ENCODE results near the gene TASOR2.

The TASOR2 gene, protein sequence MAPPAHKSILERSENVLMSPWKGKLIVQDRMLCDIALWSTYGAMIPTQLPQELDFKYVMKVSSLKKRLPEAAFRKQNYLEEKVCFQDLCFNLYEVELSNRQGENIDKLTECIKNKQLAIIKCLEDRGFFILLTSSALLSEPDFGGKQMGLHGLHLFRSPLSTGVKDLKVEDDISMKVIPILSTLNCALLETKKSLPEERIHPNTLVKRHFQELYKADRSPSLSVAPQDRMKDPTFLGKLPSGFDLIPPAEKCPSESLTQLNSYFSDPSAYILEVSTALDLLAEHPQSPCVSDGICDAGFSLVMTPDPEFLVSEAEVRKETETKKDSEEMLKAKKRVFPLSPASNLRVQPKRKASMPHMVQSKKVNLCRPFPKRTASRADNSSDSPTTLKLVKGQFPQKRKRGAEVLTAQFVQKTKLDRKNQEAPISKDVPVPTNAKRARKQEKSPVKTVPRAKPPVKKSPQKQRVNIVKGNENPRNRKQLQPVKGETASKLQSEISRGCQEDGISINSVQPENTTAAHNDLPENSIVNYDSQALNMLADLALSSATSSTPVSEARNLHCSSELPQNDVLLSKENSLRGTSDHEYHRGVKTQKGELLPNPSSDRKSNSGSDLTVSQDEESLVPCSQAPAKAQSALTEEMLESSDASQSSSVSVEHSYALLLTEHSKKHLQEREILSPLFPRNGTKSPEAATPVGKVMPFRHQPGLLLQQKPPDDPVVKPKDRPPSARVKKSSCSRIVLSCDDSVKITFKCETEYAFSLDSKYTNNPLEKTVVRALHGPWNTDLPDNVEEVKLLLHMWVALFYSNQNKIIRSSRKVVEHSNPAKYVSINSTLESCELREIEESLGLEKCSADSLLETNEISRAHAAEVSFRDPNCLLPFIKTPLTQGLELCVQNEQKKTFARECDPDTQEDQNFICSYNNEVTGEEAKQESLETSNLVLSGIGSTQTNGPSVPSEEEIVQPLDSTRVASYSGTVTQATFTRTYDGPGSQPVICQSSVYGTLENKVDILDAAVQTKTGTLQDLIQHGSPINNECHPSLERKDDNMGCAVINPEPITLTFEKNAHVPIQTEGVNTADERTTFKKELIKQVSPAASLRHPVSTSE (N-terminal part only)
- 129 to 160 (median 147) reads per million in 4 donors for total RNA-seq

DNA sequence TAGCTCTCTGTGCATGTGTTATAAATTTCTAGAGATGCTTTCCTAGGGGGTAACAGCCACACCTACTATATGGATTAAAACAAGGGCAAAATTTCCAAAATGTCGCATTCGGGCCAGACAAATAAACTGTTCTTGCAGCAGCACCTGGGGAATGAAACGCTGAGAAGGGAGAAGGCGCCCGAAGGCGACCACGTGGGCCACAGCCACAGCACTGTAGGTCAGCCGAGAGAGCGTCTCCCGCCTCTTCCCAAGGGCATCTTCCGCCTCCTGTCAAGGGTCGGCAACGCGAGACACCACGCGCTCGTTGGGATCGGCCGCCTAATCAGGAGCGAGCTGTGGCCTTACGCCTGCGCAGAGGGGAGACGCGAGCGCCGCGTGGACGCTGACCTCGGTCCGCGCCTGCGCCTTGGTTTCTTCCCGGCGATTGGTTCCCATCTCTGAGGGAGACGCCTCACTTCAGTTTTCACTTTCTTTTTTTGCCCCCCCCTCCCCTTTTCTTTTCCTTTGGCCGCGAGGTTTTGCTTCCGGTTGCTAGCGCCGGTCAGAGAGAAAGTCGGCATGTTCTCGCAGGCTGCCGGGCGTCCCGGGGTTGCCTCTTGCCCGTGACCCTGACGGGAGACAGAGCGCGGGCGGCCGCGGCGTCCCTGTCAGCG is at the start of gene TASOR2:
TASOR2 (plus strand) TSS at position 521 of the 653 bp plus-strand sequence. CDS start 35,805 bp downstream, outside the sequence.
- peak; percentile 94 to 97 (median 96) for DNase-seq

- DNase-seq = no peak
Measured at GRCh38 chr10:5634918-5635317, 49.7 kb upstream of the TASOR2 start.

DNA sequence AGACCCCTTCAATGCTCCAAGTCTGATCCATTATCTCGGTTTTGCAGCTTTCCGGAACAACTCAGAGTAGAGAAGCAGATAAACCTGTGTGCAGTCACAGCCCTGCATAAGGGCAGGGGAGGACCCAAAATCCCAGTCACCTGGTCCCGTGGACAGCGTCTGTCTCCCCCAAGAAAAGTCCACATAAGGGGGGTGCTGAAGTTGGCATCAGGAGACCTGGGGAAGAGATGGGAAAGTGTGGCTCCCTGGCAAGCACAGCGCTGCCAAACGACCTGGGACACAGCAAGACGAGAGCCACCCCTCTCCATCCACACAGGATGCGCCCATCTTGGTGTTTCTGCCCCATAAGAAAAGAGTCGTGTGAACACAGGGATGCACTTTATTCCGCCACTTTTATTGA is 46.1 kb upstream of the TASOR2 start:
- DNase-seq = no peak

DNA sequence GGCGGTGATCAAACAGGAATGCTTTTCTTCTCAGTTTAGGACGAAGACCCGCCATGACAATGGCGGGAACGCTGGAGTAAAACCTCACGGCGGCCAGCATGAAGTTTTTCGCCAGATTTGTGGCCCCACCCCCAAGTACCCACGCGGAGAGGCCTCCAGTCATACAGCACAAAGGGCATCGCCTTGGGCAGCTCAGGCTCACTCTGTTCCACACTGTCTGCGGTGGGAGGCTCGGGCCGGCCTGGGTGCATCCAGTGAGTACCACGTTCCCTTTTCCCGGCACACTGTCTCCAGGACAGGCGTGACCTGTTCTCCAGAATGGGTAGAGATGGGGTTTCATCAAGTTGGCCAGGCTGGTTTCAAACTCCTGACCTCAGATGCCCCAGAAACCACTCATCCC is 45.6 kb upstream of the TASOR2 start:
- DNase-seq = no peak

GRCh38 chr10:5640036-5640435 is 44.6 kb upstream of the TASOR2 start:
- no peak for DNase-seq

DNA sequence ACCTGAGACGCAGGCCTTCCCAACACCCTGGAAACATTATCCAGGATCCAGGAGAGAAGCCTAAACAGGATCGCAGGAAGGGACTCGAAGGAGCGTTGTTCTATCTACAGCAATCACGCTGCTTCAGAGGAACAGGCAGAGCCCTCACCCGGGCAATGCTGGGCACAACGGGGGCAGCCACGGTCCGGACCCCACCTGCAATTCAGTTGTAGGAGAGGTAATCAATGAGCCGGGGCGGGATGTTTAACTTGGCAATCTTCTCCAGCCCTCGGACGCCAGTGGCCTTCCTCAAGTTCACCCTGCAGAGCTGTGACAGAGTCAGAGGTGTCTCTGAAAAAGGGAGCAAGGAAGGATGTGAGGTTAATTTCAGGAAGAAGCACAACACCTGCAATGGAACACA is 44.1 kb upstream of the TASOR2 start:
- no peak for DNase-seq

DNA sequence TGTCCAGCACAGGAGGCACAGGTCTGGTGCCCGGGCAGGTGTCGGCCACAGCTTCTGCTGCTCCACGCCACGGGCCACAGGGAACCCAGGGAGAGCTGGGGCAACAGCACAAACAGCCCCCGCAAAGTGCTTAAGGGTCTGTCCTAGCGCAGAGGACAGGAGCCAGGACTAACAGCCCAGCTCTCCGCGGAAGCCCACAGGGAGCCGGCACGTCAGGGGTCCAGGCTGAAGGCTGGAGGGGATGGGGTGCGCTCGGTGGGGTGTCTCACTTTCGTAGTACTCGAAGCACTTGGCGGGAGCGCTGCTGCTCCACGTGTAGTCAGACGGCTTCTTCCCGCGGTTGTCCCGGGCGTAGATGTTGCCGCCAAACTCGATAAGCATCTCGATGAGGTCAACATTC is 43.1 kb upstream of the TASOR2 start:
- no peak for DNase-seq

DNA sequence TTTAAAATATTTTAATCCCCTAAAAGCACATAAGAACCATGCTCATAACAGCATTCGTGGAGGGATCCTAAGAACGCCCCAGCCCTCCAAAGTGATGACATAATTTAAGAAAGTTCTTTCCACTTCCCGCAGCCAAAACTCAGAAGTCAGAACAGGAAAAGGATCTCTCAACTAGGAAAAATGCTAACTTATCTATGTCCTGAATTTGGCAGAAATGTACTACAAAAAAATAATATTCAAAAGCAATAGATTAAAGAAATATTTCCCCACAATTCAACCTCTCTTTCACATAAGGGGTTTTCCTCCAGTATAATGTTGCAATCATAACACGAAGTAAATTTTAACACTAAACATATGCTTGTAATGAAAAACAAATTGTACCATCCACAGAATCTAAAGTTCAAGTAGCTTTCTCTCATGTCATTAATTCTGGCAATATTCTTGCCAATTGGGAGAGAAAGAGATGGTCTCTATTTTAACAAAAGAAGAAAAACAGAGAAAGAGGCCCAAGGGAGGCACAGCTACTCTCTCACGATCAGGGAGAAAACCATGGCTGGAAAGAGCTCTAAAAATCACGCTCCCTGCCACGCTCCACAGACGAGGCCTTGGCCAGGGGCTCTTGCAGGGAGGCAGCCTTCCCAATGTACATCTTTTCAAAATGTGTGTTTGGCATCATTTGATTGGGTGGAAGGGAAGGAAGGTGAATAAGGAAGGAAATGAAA is 41.1 kb upstream of the TASOR2 start:
- DNase-seq = no peak

- DNase-seq = no peak
Measured at GRCh38 chr10:5644930-5645329, 39.7 kb upstream of the TASOR2 start.

DNA sequence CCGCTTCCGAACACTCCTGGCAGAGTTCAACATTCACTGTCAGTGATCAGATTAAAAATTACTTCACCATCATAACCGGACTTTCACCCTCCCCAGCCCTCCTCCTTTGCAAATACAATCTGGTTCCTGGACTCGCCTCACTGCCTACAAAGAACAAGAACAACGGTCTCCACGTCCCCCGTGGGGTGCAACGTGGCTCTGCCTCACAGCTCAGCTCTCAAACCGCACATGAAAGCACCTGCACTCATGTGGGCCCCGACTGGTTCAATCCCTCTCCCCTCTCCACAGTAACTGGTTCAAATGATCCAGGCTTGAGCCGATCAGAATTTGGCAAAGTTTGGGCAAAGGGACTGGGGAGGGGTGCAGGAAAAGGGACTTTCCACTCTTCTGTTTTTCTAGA is 39.3 kb upstream of the TASOR2 start:
- DNase-seq = no peak

GRCh38 chr10:5645944-5646617 is 38.6 kb upstream of the TASOR2 start:
- DNase-seq = no peak

GRCh38 chr10:5647507-5648240 is 37.0 kb upstream of the TASOR2 start:
- DNase-seq = no peak

DNA sequence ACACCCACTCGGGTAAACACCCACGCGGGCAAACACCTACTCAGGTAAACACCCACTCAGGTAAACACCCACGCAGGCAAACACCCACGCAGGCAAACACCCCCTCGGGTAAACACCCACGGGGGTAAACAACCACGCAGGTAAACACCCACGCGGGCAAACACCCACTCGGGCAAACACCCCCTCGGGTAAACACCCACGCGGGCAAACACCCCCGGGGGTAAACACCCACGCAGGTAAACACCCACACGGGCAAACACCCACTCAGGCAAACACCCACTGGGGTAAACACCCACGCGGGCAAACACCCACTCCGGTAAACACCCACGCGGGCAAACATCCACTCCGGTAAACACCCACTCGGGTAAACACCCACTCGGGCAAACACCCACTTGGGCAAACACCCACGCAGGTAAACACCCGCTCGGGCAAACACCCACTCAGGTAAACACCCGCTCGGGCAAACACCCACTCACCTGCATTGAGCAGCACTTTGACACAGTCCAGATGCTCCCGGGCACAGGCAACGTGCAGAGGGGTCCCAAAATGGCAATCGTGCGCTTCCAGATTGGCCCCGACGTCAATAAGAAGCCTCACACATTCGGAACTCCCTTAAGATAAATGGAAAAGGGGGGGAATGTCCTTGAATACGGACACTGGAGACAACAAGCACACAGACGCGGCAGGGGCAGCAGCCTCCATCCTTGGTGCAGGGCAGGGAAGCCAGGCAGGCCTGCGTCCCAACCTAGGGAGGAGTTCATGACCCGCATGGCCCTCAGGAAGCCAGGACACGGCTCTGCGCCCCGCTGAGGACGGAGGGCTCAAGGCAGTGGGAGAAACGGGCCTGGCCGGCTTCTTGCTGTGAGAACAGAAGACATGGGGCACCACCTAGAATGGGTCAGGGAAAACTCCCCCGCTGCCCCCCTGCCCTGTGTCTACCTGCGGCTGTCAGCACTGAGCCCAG is 35.9 kb upstream of the TASOR2 start:
- no peak for DNase-seq

DNA sequence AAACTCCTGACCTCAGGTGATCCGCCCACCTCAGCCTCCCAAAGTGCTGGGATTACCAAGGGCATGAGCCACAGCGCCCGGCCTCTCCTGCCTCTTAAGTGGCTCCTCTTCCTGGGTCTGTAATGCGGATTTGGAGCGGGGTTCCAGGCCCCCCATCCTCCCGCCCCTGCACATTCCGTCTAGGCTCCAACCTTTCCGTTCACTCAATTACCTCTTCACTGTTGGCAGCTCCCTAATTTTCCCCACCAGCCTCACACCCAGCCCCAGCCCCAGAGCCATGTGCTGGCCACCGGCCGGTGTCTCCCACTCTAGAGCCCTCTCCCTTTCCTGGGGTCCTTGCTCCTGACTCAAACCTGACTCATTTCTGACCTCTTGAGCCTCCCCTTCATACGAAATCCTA is 34.9 kb upstream of the TASOR2 start:
- DNase-seq = no peak

DNA sequence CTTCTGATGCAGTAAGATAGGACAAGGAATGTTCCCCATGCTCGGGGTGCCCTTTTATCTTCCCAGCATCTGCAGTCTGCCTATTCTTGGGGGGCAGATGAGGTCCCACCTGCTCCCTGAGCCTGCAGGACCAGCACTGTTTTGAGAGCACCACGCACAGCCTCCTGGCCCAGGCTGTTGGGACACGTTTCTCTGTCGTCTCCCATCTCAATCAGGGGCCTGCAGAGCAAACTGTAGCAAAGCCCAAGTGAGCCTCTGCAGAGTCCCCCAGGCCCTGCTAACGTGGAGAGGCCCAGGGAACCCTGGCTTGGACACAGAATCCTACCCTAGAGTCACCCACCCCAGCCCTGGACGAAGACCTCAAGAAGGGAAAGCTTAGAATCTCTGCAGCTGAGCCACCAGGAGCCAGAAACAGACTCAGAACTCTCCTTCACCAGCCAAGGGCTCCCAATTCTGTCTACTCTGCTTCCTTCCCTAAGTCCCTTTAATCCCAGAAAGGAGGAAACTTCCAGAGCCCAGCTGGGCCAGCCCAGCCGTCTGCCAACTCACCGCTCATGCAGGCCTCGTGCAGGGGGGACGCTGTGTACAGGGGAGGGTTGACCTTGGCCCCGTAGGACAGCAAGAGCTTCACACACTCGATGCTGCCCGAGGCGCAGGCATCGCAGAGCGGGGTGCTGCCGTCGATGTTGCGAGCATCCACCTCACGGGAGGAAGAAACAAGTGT is 33.8 kb upstream of the TASOR2 start:
- DNase-seq = no peak

GRCh38 chr10:5651388-5651764 is 33.3 kb upstream of the TASOR2 start:
- no peak for DNase-seq

GRCh38 chr10:5652746-5653145 is 31.9 kb upstream of the TASOR2 start:
- DNase-seq = no peak

DNA sequence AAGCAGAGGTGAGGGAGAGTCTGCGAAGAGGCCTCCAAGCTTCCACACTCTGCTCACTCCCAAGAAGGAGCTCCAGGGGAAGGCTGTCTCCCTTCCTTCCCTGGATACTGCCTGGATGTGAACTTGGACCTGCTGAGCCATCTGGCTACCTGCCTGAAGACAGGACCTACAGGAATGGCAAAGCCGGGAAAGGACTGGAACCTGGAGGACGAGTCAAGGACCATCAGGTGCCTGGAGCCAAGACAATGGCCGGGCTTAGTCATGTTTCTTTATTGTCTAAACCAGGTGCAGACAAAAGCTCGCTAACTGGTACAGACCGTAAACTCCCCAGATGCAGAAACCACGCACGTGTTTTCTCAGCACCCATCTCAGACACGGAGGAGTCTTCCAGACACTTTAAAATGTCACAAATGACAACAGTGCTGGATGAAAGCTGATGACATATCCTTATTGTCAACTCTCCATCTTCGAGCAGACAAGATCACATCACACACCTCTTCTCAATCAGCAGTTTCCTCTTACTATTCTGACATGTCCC is 30.4 kb upstream of the TASOR2 start:
- DNase-seq = no peak

- DNase-seq = no peak
Measured at GRCh38 chr10:5655121-5655520, 29.5 kb upstream of the TASOR2 start.
